Mucosa of rectum (tissue), 2 donors: ENCODE measurements around the gene FAAP20.
A peak's percentile ranks its signal among the peaks of the same experiment; 100 is the strongest.

Experiments
- H3K27ac ChIP-seq, 2 donors: one replicate each; pipeline ENCODE4 v1.7.0; 2013; ENCODE audit warnings: inconsistent platforms in 2 of 2, low read depth in 2 of 2, low read length in 2 of 2
- H3K27me3 ChIP-seq, 2 donors: one replicate each; pipeline ENCODE4 v1.7.0; 2013; ENCODE audit warnings: low read length in 2 of 2; ENCODE audit not compliant: control insufficient read depth in 2 of 2, insufficient read depth in 2 of 2
- H3K36me3 ChIP-seq, 2 donors: one replicate each; pipeline ENCODE4 v1.7.0; 2013; ENCODE audit warnings: low read length in 2 of 2; ENCODE audit not compliant: control insufficient read depth in 2 of 2, insufficient read depth in 2 of 2
- H3K4me1 ChIP-seq, 2 donors: one replicate each; pipeline ENCODE4 v1.7.0; 2013; ENCODE audit warnings: low read length in 2 of 2, mild to moderate bottlenecking in 1 of 2; ENCODE audit not compliant: control insufficient read depth in 2 of 2, insufficient read depth in 2 of 2
- H3K4me3 ChIP-seq, 2 donors: one replicate each; pipeline ENCODE4 v1.7.0; 2013; ENCODE audit warnings: low read length in 2 of 2
- H3K9ac ChIP-seq, 2 donors: one replicate each; pipeline ENCODE4 v1.7.0; 2013; ENCODE audit warnings: low read length in 2 of 2, low read depth in 1 of 2, mild to moderate bottlenecking in 1 of 2
- H3K9me3 ChIP-seq, 2 donors: one replicate each; pipeline ENCODE4 v1.7.0; 2013; ENCODE audit warnings: low read length in 2 of 2; ENCODE audit not compliant: control insufficient read depth in 2 of 2
- donor health status: healthy.
- donor health status: Normal muscosa, but diverticular disease.

Gene FAAP20

GRCh38 chr1:2194319-2194897 lies at the start of gene FAAP20:
Gene FAAP20 (minus strand): TSS chr1:2194772. CDS start chr1:2194749, 23 bp downstream.
- no peaks in the 10 kb centered on the region for H3K27me3 ChIP-seq
- H3K4me1 ChIP-seq: peaks cover 38 to 39% of the 10 kb centered on the region in 2 donors
- no peaks in the 10 kb centered on the region for H3K36me3 ChIP-seq
- H3K27ac ChIP-seq: peak within 1 kb of the TSS; percentile 94
- H3K4me3 ChIP-seq: peak within 1 kb of the TSS; percentile 73 to 75
- peak within 1 kb of the TSS; percentile 74 to 75 for H3K9ac ChIP-seq
- H3K9me3 ChIP-seq: no peaks in the 10 kb centered on the region

GRCh38 chr1:2242814-2243725 lies 48.5 kb upstream of the FAAP20 start:
- no peak overlapping the region for H3K9ac ChIP-seq
- no peak overlapping the region for H3K27ac ChIP-seq
- H3K4me1 ChIP-seq: peaks cover 19 to 28% of the 10 kb centered on the region in 2 donors
- H3K36me3 ChIP-seq: peaks cover 5 to 13% of the 10 kb centered on the region in 2 donors
- no peak overlapping the region for H3K4me3 ChIP-seq
- no peaks in the 10 kb centered on the region for H3K27me3 ChIP-seq
- H3K9me3 ChIP-seq: no peaks in the 10 kb centered on the region

GRCh38 chr1:2241820-2242219 lies 47.2 kb upstream of the FAAP20 start:
- no peak overlapping the region for H3K4me3 ChIP-seq
- H3K4me1 ChIP-seq: peaks cover 25 to 27% of the 10 kb centered on the region in 2 donors
- H3K27ac ChIP-seq: no peak overlapping the region

GRCh38 chr1:2240270-2241156 lies 45.9 kb upstream of the FAAP20 start:
- no peak overlapping the region for H3K27ac ChIP-seq

More at GRCh38 chr1:2241820-2242219, 47.2 kb upstream of the FAAP20 start:
- peaks cover 5 to 13% of the 10 kb centered on the region in 2 donors for H3K36me3 ChIP-seq
- H3K9ac ChIP-seq: no peak overlapping the region
- no peaks in the 10 kb centered on the region for H3K27me3 ChIP-seq
- no peaks in the 10 kb centered on the region for H3K9me3 ChIP-seq

GRCh38 chr1:2239384-2239985 lies 44.9 kb upstream of the FAAP20 start:
- Histone ChIP-seq H3K4me3 (no peak overlapping the region), H3K36me3 (peaks cover 5 to 13% of the 10 kb centered on the region in 2 donors), H3K27ac (no peak overlapping the region), H3K9ac (no peak overlapping the region), H3K9me3 (no peaks in the 10 kb centered on the region), H3K27me3 (no peaks in the 10 kb centered on the region), H3K4me1 (peaks cover 34 to 42% of the 10 kb centered on the region in 2 donors)

More at GRCh38 chr1:2240270-2241156, 45.9 kb upstream of the FAAP20 start:
- no peaks in the 10 kb centered on the region for H3K27me3 ChIP-seq
- H3K36me3 ChIP-seq: peaks cover 5 to 13% of the 10 kb centered on the region in 2 donors
- no peak overlapping the region for H3K4me3 ChIP-seq
- H3K4me1 ChIP-seq: peaks cover 29 to 34% of the 10 kb centered on the region in 2 donors
- no peak overlapping the region for H3K9ac ChIP-seq
- no peaks in the 10 kb centered on the region for H3K9me3 ChIP-seq

- Histone ChIP-seq H3K27me3 (no peaks in the 10 kb centered on the region), H3K9ac (no peak overlapping the region), H3K27ac (no peak overlapping the region), H3K9me3 (no peaks in the 10 kb centered on the region), H3K4me3 (no peak overlapping the region), H3K36me3 (peaks cover 5 to 13% of the 10 kb centered on the region in 2 donors), H3K4me1 (peaks cover 38 to 47% of the 10 kb centered on the region in 2 donors)
Measured at GRCh38 chr1:2239013-2239370, 44.4 kb upstream of the FAAP20 start.

GRCh38 chr1:2238361-2239012 lies 43.9 kb upstream of the FAAP20 start:
- H3K4me1 ChIP-seq: peaks cover 42 to 51% of the 10 kb centered on the region in 2 donors
- peaks cover 3 to 13% of the 10 kb centered on the region in 2 donors for H3K36me3 ChIP-seq
- H3K27ac ChIP-seq: no peak overlapping the region
- no peaks in the 10 kb centered on the region for H3K27me3 ChIP-seq
- no peaks in the 10 kb centered on the region for H3K9me3 ChIP-seq
- no peak overlapping the region for H3K4me3 ChIP-seq
- no peak overlapping the region for H3K9ac ChIP-seq

- peak overlapping the region in 1 of 2 donors; percentile 9 for H3K27ac ChIP-seq
- peaks cover 45 to 53% of the 10 kb centered on the region in 2 donors for H3K4me1 ChIP-seq
- H3K9me3 ChIP-seq: no peaks in the 10 kb centered on the region
- no peak overlapping the region for H3K9ac ChIP-seq
- H3K4me3 ChIP-seq: no peak overlapping the region
- peaks cover 0 to 11% of the 10 kb centered on the region in 2 donors for H3K36me3 ChIP-seq
- no peaks in the 10 kb centered on the region for H3K27me3 ChIP-seq
Measured at GRCh38 chr1:2237773-2238172, 43.2 kb upstream of the FAAP20 start.
